Pancreas (tissue), 10 donors: ENCODE measurements around the gene SLC29A3. TPM values are rescaled to one million over a fixed set of nuclear protein-coding genes. Genes with fewer than 3 reads are reported as not detected.

Experiments used
- ATAC-seq, 4 donors: fragments of 200-7000 bp; cut with Tn5 transposase; one replicate each; pipeline versions ENCODE4 v1.8.0 to v1.9.1; 2020; ENCODE audit warnings: mild to moderate bottlenecking in 4 of 4, moderate library complexity in 4 of 4
- DNase-seq, 6 donors: peaks; one replicate each; pipeline ENCODE4 v3.0.0-alpha.2; 2020
- FAIRE-seq: peaks from 2 replicates; lab custom pipeline; 2012; peaks lifted over from hg19 to GRCh38; lab: Jason Lieb, UNC
- H3K27ac ChIP-seq, 4 donors: fragments of 200-600 bp; sonication (generic); 1 replicate in 3 of 4; 2 replicates in 1 of 4; pipeline versions ENCODE4 v1.5.0 to v1.8.0; 2020
- H3K27me3 ChIP-seq, 4 donors: fragments of 200-600 bp; one replicate each; pipeline ENCODE4 v1.8.0; 2021
- H3K36me3 ChIP-seq, 3 donors: fragments of 200-600 bp; sonication (generic) in 1 of 3; one replicate each; pipeline versions ENCODE4 v1.5.0 to v1.8.0; 2020 to 2021
- H3K4me1 ChIP-seq, 3 donors: fragments of 200-600 bp; one replicate each; pipeline ENCODE4 v1.8.0; 2021
- H3K4me3 ChIP-seq, 4 donors: fragments of 200-600 bp; sonication (generic) in 2 of 4; one replicate each; pipeline versions ENCODE4 v1.5.0 to v1.8.0; 2020 to 2021
- H3K9me3 ChIP-seq, 4 donors: fragments of 200-600 bp; one replicate each; pipeline ENCODE4 v1.8.0; 2021
- WGBS, 2 donors: extraction: QIAGEN DNeasy Blood & Tissue Kit; methylation state at CpG; one replicate each; pipeline ENCODE4 v1.1.7; 2013; 5-methylcytosine and 5-hydroxymethylcytosine counted together
- intact Hi-C, 3 donors: fragments of 100-400 bp; cut with DNase I; formaldehyde crosslinking; loops; one replicate each; pipeline versions ENCODE4 v1.11.1 to v1.14.2; 2022
- polyA plus RNA-seq, 2 donors: library from polyadenylated mRNA; stranded (reverse); fragments of 200-250 nt; gene quantifications; one replicate each; pipeline ENCODE4 v1.2.3, GENCODE V29; 2013
- total RNA-seq, 6 donors: library from RNA; stranded (reverse); fragmentation: NEBNext Ultra II Directional in 4 of 6; extraction: Animal tissue kit (Norgen Biotek cat#: 25700) in 4 of 6; gene quantifications; one replicate each; pipeline versions ENCODE4 v1.2.1 to v1.2.4, GENCODE V29; 2021 to 2023
- TF ChIP-seq, protein P1 (sequence below), 4 donors: fragments of 200-600 bp; sonication (generic) in 3 of 4; IDR thresholded peaks; one replicate each; pipeline versions ENCODE4 v1.5.0 to v1.8.0; 2021; ENCODE audit warnings: antibody characterized with exemption in 4 of 4
- donor health status: healthy with polysubstance abuse.
- donor health status: DM: no; HTN: no; CAD: no; lungs with moderate emphysema.
- donor health status: DM: no; HTN: no; CAD: no.
- donor health status: control.
- donor health status: control.
- donor health status: Bipolar disorder and iron deficiency.
- donor health status: DM: yes; HTN: yes; CAD: no.
- donor health status: DM: no; HTN: no; CAD: no.
- donor health status: DM: no; HTN: no; CAD: no.
- donor health status: DM: yes; HTN: yes; CAD: no.

The SLC29A3 gene
- total and polyA plus RNA-seq, 8 donors, result 2.2 to 7.0 (median 3.2) TPM

GRCh38 chr10:71284544-71285179 lies 34.4 kb upstream of the SLC29A3 start:
- DNase-seq (peak in 1 of 6 donors; percentile 54), FAIRE-seq (no peak), ATAC-seq (peak in 3 of 4 donors; percentile 11 to 24 (median 13))
- WGBS, 2 donors, result 84 to 85% methylated on average over 13 to 19 of the region's 19 CpGs
- H3K4me3 ChIP-seq, result no peak overlapping the region
- H3K36me3 ChIP-seq, result no peaks in the 10 kb centered on the region
- no peaks in the 10 kb centered on the region for H3K27me3 ChIP-seq
- H3K27ac ChIP-seq, result no peak overlapping the region
- no peaks in the 10 kb centered on the region for H3K4me1 ChIP-seq
- intact Hi-C loops, result loop anchor here in 2 of 3 donors (5.0 kb wide), 1 partner anchor 357 kb away; no protein-coding TSS in a partner anchor
- TF ChIP-seq, protein P1, sequence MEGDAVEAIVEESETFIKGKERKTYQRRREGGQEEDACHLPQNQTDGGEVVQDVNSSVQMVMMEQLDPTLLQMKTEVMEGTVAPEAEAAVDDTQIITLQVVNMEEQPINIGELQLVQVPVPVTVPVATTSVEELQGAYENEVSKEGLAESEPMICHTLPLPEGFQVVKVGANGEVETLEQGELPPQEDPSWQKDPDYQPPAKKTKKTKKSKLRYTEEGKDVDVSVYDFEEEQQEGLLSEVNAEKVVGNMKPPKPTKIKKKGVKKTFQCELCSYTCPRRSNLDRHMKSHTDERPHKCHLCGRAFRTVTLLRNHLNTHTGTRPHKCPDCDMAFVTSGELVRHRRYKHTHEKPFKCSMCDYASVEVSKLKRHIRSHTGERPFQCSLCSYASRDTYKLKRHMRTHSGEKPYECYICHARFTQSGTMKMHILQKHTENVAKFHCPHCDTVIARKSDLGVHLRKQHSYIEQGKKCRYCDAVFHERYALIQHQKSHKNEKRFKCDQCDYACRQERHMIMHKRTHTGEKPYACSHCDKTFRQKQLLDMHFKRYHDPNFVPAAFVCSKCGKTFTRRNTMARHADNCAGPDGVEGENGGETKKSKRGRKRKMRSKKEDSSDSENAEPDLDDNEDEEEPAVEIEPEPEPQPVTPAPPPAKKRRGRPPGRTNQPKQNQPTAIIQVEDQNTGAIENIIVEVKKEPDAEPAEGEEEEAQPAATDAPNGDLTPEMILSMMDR (IDR thresholded peaks at IDR 0.05), result no peak
- no peaks in the 10 kb centered on the region for H3K9me3 ChIP-seq

GRCh38 chr10:71285180-71285545 lies 33.9 kb upstream of the SLC29A3 start:
- peak in 3 of 6 donors; percentile 47 to 71 (median 51) for DNase-seq
- 45% methylated on average over 11 of the region's 11 CpGs for WGBS, 2 donors
- Histone ChIP-seq H3K4me1 (no peaks in the 10 kb centered on the region), H3K36me3 (no peaks in the 10 kb centered on the region), H3K27me3 (no peaks in the 10 kb centered on the region), H3K4me3 (no peak overlapping the region), H3K27ac (no peak overlapping the region), H3K9me3 (no peaks in the 10 kb centered on the region)
- FAIRE-seq, result no peak
- peak; percentile 58 to 92 (median 87) for ATAC-seq
- TF ChIP-seq, protein P1 (IDR thresholded peaks at IDR 0.05), result peak; percentile 45 to 61 (median 54)
- intact Hi-C loops, result loop anchor here in 1 of 3 donors (5.0 kb wide), 1 partner anchor 358 kb away; no protein-coding TSS in a partner anchor

DNA sequence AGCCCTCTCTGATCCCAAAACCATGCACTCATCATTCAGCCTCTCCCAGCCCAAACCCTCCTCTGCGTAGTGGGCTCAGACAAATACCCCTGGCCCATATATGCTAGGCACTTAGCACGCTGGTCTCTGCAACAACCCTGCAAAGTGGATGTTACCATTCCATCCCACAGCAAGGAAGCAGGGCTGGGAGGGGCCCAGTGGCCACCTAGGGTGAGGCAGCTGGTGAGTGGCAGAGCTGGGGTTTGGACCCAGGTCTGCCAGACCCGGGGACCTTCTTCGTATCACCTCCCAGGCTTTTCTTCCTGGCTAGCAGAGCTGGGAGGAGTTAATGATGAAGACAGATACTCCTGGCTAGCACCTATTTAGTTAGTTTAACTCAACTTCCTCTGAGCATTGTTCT lies 33.1 kb upstream of the SLC29A3 start:
- no peak for FAIRE-seq
- Histone ChIP-seq H3K27me3 (no peaks in the 10 kb centered on the region), H3K4me3 (no peak overlapping the region), H3K27ac (no peak overlapping the region), H3K4me1 (no peaks in the 10 kb centered on the region), H3K9me3 (no peaks in the 10 kb centered on the region), H3K36me3 (no peaks in the 10 kb centered on the region)
- no peak for DNase-seq
- ATAC-seq, result no peak
- WGBS, 2 donors, result 66% methylated on average over 4 of the region's 4 CpGs
- TF ChIP-seq, protein P1 (IDR thresholded peaks at IDR 0.05), result no peak
- intact Hi-C loops, result loop anchor here in 1 of 3 donors (5.0 kb wide), 1 partner anchor 359 kb away; no protein-coding TSS in a partner anchor

DNA sequence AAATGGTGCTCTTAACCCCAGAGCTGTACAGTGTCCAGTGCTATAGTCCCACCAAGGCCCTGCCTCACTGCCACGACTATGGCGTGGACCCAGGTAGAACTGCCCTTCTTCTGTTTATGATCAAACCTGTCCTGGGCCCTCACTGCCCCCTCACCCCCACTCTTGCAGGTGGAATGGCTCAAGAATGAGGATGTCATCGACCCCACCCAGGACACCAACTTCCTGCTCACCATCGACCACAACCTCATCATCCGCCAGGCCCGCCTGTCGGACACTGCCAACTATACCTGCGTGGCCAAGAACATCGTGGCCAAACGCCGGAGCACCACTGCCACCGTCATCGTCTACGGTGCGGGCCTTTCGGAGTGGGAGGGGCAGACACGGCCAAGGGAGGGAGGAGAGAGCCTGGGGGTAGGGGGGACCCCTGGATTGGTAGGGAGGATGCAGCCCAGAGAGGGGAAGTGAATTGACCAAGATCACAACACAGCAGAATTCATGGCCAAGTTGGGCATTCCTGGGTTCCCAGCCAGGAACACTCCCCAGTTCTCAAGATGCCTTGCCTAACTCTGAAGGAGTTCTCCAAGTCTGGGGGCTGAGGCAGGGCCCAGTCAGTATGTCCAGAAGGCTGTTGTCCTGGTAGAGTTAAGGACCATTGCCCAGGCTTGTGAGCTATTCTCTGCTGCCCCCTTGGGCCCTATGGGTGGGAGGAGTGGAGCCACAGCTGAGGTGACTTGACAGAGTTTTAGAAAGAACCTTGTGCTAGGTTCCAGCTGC lies 32.4 kb upstream of the SLC29A3 start:
- DNase-seq (peak in 1 of 6 donors; percentile 67), FAIRE-seq (no peak), ATAC-seq (no peak)
- WGBS, 2 donors, result 85 to 88% methylated on average over 17 of the region's 17 CpGs
- H3K36me3 ChIP-seq, result no peaks in the 10 kb centered on the region
- TF ChIP-seq, protein P1 (IDR thresholded peaks at IDR 0.05), result no peak
- no peaks in the 10 kb centered on the region for H3K27me3 ChIP-seq
- no peaks in the 10 kb centered on the region for H3K9me3 ChIP-seq
- H3K4me1 ChIP-seq, result no peaks in the 10 kb centered on the region
- intact Hi-C loops, result loop anchor here in 1 of 3 donors (5.0 kb wide), 1 partner anchor 359 kb away; no protein-coding TSS in a partner anchor
- H3K4me3 ChIP-seq, result no peak overlapping the region
- no peak overlapping the region for H3K27ac ChIP-seq
